HUES64 (cell line): ENCODE measurements around the gene EIPR1.

Source experiments
- H3K27ac ChIP-seq: 2 replicates; pipeline ENCODE4 v1.7.0; 2013; ENCODE audit warnings: low read depth, low read length, inconsistent platforms
- H3K27me3 ChIP-seq: 2 replicates; pipeline ENCODE4 v1.6.1; 2013; ENCODE audit warnings: mild to moderate bottlenecking, low read length; ENCODE audit not compliant: insufficient read depth
- H3K36me3 ChIP-seq: 2 replicates; pipeline ENCODE4 v1.6.1; 2013; ENCODE audit warnings: mild to moderate bottlenecking, low read length; ENCODE audit not compliant: insufficient read depth
- H3K4me1 ChIP-seq: 2 replicates; pipeline ENCODE4 v1.6.1; 2013; ENCODE audit warnings: mild to moderate bottlenecking, low read length, moderate library complexity; ENCODE audit not compliant: insufficient read depth
- H3K4me3 ChIP-seq: 2 replicates; pipeline ENCODE4 v1.5.1; 2013; ENCODE audit warnings: mild to moderate bottlenecking, low read length, moderate library complexity
- H3K9ac ChIP-seq: 2 replicates; pipeline ENCODE4 v1.6.1; 2013; ENCODE audit warnings: mild to moderate bottlenecking, low read depth, low read length
- H3K9me3 ChIP-seq: 2 replicates; pipeline ENCODE4 v1.6.1; 2013; ENCODE audit warnings: low read depth, low read length; ENCODE audit not compliant: insufficient read depth
- WGBS: fragments of 150-250, 120-280 bp; methylation state at CpG from one replicate; pipeline ENCODE4 v1.1.7; 2013; ENCODE audit warnings: missing lambda C conversion rate; 5-methylcytosine and 5-hydroxymethylcytosine counted together

Gene EIPR1

DNA sequence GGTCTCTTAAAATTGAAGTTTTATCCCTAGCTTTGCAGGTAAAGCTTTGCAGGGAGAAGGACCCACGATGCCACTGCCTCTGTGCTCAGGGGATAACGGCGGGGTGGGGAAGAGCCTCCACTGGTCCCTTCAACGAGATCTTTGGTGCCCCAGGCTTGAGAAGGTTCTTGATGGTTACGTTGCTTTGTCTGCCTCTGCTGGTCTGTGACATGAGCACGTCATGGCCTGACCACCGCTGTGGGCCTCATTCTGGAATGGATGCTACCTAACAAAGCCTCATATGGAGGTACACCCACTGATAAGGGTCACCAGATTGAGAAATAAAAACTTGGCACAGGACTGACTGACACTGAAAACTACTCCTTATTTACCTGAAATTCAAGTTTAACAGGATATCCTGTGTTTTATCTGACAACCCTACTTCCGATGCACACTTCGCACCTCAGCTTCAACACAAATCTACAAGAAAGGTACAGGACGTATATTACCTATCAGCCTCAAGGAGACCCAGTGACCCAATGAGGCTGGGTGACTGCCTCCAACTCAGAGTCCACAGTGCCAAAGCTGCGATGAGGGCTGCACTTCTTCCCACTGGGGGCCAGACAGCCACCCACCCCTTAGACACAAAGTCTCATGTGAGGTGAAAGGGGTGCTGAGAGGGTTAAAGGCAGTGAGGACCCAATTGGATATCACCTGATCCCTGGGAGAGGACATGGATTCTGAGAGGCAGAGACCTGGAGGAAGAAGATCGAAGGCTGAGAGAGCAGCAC, 64.9 kb downstream of the EIPR1 start:
- Histone ChIP-seq H3K36me3 (no peaks in the 10 kb centered on the region), H3K27me3 (no peaks in the 10 kb centered on the region), H3K27ac (no peak overlapping the region), H3K4me1 (peaks cover 8% of the 10 kb centered on the region), H3K9me3 (no peaks in the 10 kb centered on the region), H3K9ac (no peak overlapping the region), H3K4me3 (no peak overlapping the region)
- 94% methylated on average over 12 of the region's 12 CpGs for WGBS

DNA sequence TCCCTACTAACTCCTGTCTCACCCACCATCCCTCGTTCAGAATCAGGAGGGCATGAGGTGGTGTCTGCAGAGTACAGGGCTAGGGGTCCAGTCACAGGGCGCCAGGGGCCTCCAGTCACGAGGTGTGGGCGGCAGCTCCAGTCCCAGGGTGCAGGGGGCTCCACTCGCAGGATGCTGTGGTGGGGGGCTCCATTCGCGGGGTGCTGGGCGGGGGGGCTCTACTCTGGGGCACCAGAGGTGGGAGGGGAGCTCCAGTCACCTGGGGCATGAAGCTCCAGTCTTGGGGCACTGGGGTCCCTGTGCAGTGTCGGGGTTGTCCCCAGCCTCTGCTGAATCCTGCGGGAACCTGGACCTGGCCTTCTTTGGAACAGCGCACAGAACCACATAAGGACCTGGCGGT, 66.0 kb downstream of the EIPR1 start:
- Histone ChIP-seq H3K27ac (no peak overlapping the region), H3K4me3 (no peak overlapping the region), H3K4me1 (peaks cover 8% of the 10 kb centered on the region), H3K9ac (no peak overlapping the region), H3K27me3 (no peaks in the 10 kb centered on the region), H3K36me3 (no peaks in the 10 kb centered on the region), H3K9me3 (no peaks in the 10 kb centered on the region)
- WGBS: 97% methylated on average over 12 of the region's 12 CpGs

DNA sequence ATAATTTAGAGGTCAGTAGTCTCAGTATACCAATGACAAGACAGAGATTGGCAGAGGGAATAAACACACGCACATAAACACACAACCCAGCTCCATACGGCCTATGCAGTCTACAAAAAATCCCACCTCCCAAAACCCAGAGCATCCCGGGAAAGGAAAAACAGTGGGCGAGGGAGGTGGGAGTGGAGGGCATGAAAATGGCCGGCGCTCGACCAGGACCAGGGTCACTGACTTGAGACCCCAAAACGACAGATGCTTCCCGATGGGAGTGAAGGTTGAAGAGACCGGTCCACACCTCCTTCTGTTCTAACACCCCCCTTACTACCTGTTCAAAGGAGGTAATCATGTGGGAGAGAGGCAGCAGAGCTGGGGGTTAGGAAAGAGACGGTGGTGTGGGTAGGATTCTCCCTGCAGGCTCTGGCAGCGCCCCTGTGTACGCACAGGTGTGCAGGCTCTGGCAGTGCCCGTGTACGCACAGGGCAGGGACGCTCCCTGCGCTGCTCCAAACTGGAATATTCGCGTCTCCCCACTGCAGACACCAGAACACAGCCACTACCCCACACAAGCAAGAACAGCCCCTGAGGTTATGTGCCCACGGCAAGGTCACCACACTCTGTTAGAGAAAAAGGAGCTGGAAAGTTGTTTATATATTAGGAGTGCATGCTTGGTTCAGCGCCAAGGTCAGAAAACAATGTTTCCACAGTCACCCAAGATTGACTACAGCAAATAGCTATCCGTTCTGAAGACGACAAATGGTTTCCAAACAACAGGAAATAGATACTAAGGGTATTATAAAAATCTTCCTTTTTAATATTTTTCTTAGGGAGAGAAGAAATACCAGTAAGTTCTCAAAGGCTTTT, 67.9 kb downstream of the EIPR1 start:
- no peaks in the 10 kb centered on the region for H3K9me3 ChIP-seq
- no peaks in the 10 kb centered on the region for H3K36me3 ChIP-seq
- 93% methylated on average over 18 of the region's 23 CpGs for WGBS
- H3K27ac ChIP-seq: no peak overlapping the region
- H3K9ac ChIP-seq: no peak overlapping the region
- peaks cover 8% of the 10 kb centered on the region for H3K4me1 ChIP-seq
- no peaks in the 10 kb centered on the region for H3K27me3 ChIP-seq
- no peak overlapping the region for H3K4me3 ChIP-seq

DNA sequence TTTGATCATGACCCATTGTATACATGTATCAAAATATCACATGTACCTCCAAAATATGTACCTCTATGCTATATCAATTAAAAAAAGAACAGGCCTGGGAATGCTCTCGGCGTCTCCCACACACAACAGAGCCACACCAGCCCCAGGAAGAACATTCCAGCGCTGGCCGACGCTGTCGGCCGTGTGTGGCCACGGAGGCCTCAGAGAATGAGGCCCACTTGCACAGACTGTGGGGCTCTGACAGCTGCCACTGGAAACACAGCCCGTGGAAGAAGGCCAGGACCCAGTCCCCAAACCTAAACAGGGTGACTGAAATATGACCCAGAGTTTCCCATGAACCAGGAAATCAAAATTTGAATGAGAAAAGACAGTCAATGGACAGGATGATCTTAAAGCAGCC, 69.7 kb downstream of the EIPR1 start:
- Histone ChIP-seq H3K9me3 (no peaks in the 10 kb centered on the region), H3K4me1 (peaks cover 14% of the 10 kb centered on the region), H3K4me3 (no peak overlapping the region), H3K27ac (no peak overlapping the region), H3K27me3 (no peaks in the 10 kb centered on the region), H3K9ac (no peak overlapping the region), H3K36me3 (no peaks in the 10 kb centered on the region)
- WGBS: 85% methylated on average over 9 of the region's 9 CpGs

DNA sequence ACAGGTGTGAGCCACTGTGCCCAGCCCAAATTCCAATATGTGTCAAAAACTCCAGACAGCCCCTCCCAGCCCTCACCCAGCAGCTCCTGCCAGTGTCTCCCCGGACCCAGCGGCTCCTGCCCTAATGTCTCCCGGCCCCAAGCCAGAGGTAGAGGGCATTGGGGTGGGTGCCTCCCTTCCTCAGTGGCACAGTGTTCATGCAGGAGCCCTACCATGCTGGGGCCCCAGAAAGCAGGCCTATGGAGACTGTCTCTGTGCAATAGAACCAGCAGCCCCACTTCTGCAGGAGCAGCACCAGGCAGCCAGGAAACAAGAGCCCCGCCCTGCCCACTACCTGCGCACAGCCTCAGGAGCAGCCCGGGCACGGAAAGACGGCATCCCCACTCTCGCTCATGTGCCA, 70.4 kb downstream of the EIPR1 start:
- H3K36me3 ChIP-seq: no peaks in the 10 kb centered on the region
- peaks cover 18% of the 10 kb centered on the region for H3K4me1 ChIP-seq
- no peak overlapping the region for H3K27ac ChIP-seq
- no peaks in the 10 kb centered on the region for H3K9me3 ChIP-seq
- H3K9ac ChIP-seq: no peak overlapping the region
- H3K27me3 ChIP-seq: no peaks in the 10 kb centered on the region
- WGBS: 97% methylated on average over 9 of the region's 9 CpGs
- H3K4me3 ChIP-seq: no peak overlapping the region

DNA sequence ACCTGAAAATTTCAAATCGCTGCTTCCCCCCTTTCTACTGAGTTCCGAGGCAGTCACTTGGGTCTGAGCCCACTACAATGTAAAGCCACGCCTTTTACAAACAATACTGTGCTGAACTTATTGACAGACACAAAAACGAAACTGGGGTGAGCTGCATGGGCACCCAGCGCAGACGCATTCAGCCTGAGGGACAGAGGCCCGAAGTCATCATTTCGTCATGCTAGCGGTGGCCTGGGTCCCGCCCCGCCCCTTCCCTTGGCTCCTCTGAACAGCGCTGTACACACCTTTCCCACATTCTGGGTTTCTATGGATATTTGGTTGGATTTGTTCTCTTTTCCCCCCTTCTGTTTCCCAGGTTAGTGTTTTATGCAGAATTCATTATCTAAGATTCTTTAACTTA, 71.7 kb downstream of the EIPR1 start:
- Histone ChIP-seq H3K9ac (no peak overlapping the region), H3K36me3 (peaks cover 5% of the 10 kb centered on the region; the same call in 1 of the 2 replicates), H3K9me3 (no peaks in the 10 kb centered on the region), H3K27ac (no peak overlapping the region), H3K27me3 (no peaks in the 10 kb centered on the region), H3K4me3 (no peak overlapping the region), H3K4me1 (peaks cover 18% of the 10 kb centered on the region)
- WGBS: 87% methylated on average over 11 of the region's 12 CpGs

DNA sequence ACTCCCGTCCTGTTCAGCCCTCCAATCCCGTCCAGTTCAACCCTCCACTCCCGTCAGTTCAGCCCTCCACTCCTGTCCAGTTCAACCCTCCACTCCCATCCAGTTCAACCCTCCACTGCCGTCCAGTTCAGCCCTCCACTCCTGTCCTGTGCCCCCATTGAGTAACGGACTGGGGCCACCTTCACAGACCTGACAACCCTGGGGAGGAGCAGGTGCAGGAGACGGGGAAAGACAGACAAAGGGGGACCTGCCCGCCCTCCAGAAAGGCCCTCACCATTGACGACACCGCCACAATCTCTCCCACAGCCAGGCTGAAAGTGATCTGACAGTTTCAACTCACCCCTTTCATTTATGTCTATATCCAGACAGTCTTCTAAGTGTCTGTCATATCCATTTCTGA, 72.2 kb downstream of the EIPR1 start:
- peaks cover 21% of the 10 kb centered on the region for H3K4me1 ChIP-seq
- no peak overlapping the region for H3K4me3 ChIP-seq
- WGBS: 88% methylated on average over 9 of the region's 9 CpGs
- no peak overlapping the region for H3K27ac ChIP-seq
- H3K9ac ChIP-seq: no peak overlapping the region
- peaks cover 5% of the 10 kb centered on the region; the same call in 1 of the 2 replicates for H3K36me3 ChIP-seq
- no peaks in the 10 kb centered on the region for H3K9me3 ChIP-seq
- no peaks in the 10 kb centered on the region for H3K27me3 ChIP-seq

DNA sequence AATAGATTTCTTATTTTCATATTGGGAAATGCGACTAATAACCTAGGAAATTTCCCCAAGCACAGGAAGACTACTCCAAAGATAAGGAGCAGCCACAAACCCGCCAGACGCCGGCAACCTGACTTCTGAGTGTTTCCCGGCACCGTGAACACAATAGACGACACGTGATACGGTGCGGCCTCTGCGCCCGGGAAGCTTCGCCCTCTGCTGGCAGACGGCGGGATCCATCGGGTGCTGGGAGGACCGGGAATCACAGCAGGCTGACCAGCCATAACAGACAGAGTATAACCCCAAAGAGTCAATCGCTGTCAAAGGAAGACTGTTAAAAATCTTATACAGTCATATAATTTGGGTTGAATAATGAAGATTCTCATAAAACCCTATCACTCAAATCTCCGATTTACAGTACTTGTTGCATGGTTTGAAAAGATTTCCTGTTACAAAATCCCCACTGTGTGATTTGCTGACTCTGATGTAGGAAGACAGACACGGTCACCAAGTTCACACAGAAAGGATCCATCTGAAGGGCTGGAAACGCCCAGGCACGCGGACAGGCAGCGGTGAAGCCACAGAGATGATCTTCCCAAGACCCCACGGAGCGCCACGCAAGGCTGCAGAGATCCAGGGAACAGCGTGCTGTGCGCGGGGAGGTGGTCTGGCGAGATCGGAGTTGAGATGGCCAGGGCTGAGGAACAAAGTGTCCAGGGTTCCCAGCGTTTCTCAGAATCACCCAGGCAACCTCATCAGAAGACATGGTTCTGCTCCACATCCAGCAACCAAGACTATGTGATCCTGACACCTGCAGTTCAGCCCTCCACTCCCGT, 73.8 kb downstream of the EIPR1 start:
- H3K27ac ChIP-seq: peak overlapping the region; percentile 43; the same call in 1 of the 2 replicates
- no peaks in the 10 kb centered on the region for H3K27me3 ChIP-seq
- peak overlapping the region; percentile 68 for H3K9ac ChIP-seq
- H3K4me3 ChIP-seq: no peak overlapping the region; the same call in 1 of the 2 replicates
- peaks cover 21% of the 10 kb centered on the region for H3K4me1 ChIP-seq
- H3K9me3 ChIP-seq: no peaks in the 10 kb centered on the region
- H3K36me3 ChIP-seq: peaks cover 5% of the 10 kb centered on the region; the same call in 1 of the 2 replicates
- WGBS: 44% methylated on average over 33 of the region's 34 CpGs

DNA sequence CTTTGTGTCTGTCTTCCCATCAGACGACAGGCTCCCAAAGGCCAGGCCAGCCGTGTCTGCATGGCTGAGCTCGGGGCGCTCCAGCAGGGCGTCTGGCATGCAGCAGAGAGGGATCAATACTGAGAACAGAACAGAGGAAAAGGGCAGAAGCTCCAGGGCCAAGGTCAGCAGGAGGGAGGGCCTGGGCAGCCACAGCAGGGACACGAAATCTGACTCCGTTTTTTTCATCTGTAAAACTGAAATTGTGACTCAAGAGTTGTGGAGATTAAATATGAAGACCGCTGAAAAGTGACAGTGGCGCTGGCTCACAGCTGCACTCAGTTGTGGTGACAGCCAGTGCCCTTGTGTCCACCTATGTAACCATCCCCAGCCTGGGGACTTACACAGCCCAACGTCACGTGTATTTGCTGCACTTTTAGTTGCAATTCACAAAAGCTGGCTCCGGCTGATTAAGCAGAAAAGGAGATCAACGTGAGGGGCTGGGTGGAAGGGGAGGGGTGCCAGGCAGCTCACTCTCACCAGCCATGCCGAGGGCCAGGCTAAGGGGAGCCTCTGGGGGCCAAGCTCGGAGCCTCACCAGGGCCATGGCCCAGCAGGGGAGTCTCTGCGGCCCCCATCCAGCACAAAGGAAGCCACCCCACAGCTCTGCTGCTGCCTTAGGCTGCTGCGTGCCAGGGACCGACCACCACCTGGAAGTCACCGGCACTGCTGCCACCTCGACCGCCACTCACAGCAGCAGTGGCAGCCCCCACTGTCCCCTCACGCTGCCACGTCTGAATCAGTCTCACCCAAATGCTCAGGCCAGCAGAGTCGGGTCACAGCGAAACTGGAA, 74.7 kb downstream of the EIPR1 start:
- Histone ChIP-seq H3K27me3 (no peaks in the 10 kb centered on the region), H3K36me3 (peaks cover 8% of the 10 kb centered on the region; the same call in 1 of the 2 replicates), H3K9me3 (no peaks in the 10 kb centered on the region), H3K9ac (peak overlapping the region; percentile 68), H3K4me3 (no peak overlapping the region; the same call in 1 of the 2 replicates), H3K27ac (peak overlapping the region; percentile 43; the same call in 1 of the 2 replicates), H3K4me1 (peaks cover 13% of the 10 kb centered on the region)
- 76% methylated on average over 23 of the region's 25 CpGs for WGBS

DNA sequence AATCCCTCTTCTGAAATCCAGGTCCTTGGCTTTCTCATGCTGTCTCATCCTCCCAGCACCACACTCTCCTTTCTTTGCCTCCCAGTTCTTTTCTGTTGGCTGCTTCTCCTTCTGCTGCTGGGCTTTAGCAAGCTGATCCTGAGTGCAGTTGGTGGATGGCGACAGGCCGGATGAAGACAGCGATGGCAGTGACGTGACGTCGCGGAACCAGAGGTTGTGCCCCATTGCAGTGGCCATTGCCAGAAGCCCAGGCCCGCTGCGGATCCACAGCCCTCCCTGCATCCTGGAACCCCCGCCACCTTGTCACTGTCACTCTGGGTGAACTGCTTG, 75.2 kb downstream of the EIPR1 start:
- Histone ChIP-seq H3K9me3 (no peaks in the 10 kb centered on the region), H3K4me1 (peaks cover 13% of the 10 kb centered on the region), H3K27ac (no peak overlapping the region), H3K36me3 (peaks cover 8% of the 10 kb centered on the region; the same call in 1 of the 2 replicates), H3K4me3 (no peak overlapping the region), H3K9ac (no peak overlapping the region), H3K27me3 (no peaks in the 10 kb centered on the region)
- 92% methylated on average over 10 of the region's 10 CpGs for WGBS
